Hepatocyte (in vitro differentiated cells): ENCODE results near the gene SLC13A2. TPM values are rescaled to one million over a fixed set of nuclear protein-coding genes. Genes with fewer than 3 reads are reported as not detected.

Source experiments
- DNase-seq: peaks from one replicate; pipeline ENCODE4 v3.0.0-alpha.2; 2016; ENCODE audit warnings: low spot score
- H2AFZ ChIP-seq: fragments of 200-600 bp; sonication (generic); 2 replicates; pipeline ENCODE4 v1.6.0; 2016; ENCODE audit warnings: antibody characterized with exemption, mild to moderate bottlenecking
- H3K27ac ChIP-seq: fragments of 200-600 bp; sonication (generic); 2 replicates; pipeline ENCODE4 v1.5.1; 2016; ENCODE audit warnings: mild to moderate bottlenecking
- H3K27me3 ChIP-seq: fragments of 200-600 bp; sonication (generic); 2 replicates; pipeline ENCODE4 v1.6.1; 2016
- H3K36me3 ChIP-seq: fragments of 200-600 bp; sonication (generic); replicated peaks from 2 replicates; pipeline ENCODE4 v1.5.1; 2016; ENCODE audit warnings: low read depth; ENCODE audit not compliant: insufficient read depth
- H3K4me1 ChIP-seq: fragments of 200-600 bp; sonication (generic); 2 replicates; pipeline ENCODE4 v1.5.1; 2016; ENCODE audit warnings: mild to moderate bottlenecking, moderate library complexity; ENCODE audit not compliant: insufficient read depth
- H3K4me2 ChIP-seq: fragments of 200-600 bp; sonication (generic); 2 replicates; pipeline ENCODE4 v1.6.0; 2016
- H3K4me3 ChIP-seq: fragments of 200-600 bp; sonication (generic); 2 replicates; pipeline ENCODE4 v1.5.1; 2016; ENCODE audit warnings: mild to moderate bottlenecking
- H3K79me2 ChIP-seq: fragments of 200-600 bp; sonication (generic); 2 replicates; pipeline ENCODE4 v1.6.0; 2017; ENCODE audit warnings: mild to moderate bottlenecking
- H3K9me2 ChIP-seq: fragments of 200-600 bp; sonication (generic); replicated peaks from 2 replicates; pipeline ENCODE4 v1.6.0; 2017; ENCODE audit warnings: mild to moderate bottlenecking; ENCODE audit not compliant: insufficient read depth
- H3K9me3 ChIP-seq: fragments of 200-600 bp; sonication (generic); 2 replicates; pipeline ENCODE4 v1.5.1; 2016; ENCODE audit warnings: low read depth, mild to moderate bottlenecking
- H4K20me1 ChIP-seq: fragments of 200-600 bp; sonication (generic); 2 replicates; pipeline ENCODE4 v1.6.0; 2016; ENCODE audit warnings: mild to moderate bottlenecking; ENCODE audit not compliant: insufficient read depth, poor library complexity, severe bottlenecking
- EZH2 ChIP-seq: fragments of 200-600 bp; sonication (generic); IDR thresholded peaks from 2 replicates; pipeline ENCODE4 v1.6.1; 2016; ENCODE audit warnings: antibody characterized with exemption, mild to moderate bottlenecking, borderline replicate concordance
- EZH2phosphoT487 ChIP-seq: fragments of 200-600 bp; sonication (generic); IDR thresholded peaks from one replicate; pipeline ENCODE4 v1.6.1; 2018; ENCODE audit warnings: antibody characterized with exemption, mild to moderate bottlenecking, low read depth, moderate library complexity; ENCODE audit not compliant: unreplicated experiment, severe bottlenecking
- WGBS: methylation state at CpG from one replicate; pipeline ENCODE4 v1.1.6; 2016; ENCODE audit warnings: low lambda C conversion rate; ENCODE audit errors: missing lambda C conversion rate; 5-methylcytosine and 5-hydroxymethylcytosine counted together
- polyA plus RNA-seq: library from polyadenylated mRNA; unstranded; fragments of >200 nt; fragmentation: Nextera tagmentation; extraction: Ambion mirVana; gene quantifications from 2 replicates; pipeline ENCODE4 v1.2.1, GENCODE V29; 2016
- total RNA-seq: library from RNA; depleted of rRNA; stranded (reverse); fragments of >200 nt; gene quantifications from 2 replicates; pipeline ENCODE4 v1.2.3, GENCODE V29; 2014
- TF ChIP-seq, protein P1 (sequence below): fragments of 200-600 bp; sonication (generic); IDR thresholded peaks from 2 replicates; pipeline ENCODE4 v1.5.1; 2016; ENCODE audit warnings: antibody characterized with exemption, mild to moderate bottlenecking; ENCODE audit not compliant: poor library complexity

The SLC13A2 gene
- total and polyA plus RNA-seq, 2 experiments from 2014 or later = 2.0 TPM

DNA sequence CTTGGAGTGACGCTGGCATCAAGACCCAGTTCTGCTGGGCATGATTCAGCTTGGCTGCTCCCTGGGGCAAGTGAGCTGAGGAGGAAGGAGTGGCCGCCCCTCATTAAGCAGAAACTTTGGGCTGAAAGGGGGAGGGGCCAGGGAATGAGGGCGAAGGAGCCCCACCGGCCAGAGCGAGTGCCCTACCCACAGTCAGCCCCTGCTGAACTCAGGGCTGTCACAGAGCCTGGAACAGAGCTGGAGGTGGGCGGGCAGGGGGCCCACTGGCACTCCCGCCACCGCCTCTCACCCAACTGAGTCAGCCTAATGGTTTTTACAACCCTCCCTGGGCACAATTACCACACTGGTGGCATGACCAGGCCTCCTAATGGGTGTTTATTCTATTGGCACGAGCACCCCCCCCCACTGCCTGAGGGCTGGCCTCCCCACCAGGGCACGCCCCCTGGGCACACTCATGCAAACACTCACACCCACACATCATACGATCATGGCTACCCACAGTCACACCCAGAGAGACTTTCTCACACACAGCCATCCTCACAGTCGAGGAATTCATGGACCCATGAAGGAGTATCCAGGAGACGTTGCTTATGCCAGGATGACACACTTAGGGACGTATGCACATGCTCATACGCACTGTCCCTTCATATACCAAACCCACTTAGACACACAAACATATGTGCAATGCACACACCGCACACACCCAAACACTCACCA, 59.8 kb downstream of the SLC13A2 start:
- no peaks in the 10 kb centered on the region for H3K9me2 ChIP-seq
- DNase-seq = no peak
- H2AFZ ChIP-seq = no peak overlapping the region
- no peak overlapping the region for H3K4me2 ChIP-seq
- H3K4me3 ChIP-seq = no peak overlapping the region
- TF ChIP-seq, protein P1, sequence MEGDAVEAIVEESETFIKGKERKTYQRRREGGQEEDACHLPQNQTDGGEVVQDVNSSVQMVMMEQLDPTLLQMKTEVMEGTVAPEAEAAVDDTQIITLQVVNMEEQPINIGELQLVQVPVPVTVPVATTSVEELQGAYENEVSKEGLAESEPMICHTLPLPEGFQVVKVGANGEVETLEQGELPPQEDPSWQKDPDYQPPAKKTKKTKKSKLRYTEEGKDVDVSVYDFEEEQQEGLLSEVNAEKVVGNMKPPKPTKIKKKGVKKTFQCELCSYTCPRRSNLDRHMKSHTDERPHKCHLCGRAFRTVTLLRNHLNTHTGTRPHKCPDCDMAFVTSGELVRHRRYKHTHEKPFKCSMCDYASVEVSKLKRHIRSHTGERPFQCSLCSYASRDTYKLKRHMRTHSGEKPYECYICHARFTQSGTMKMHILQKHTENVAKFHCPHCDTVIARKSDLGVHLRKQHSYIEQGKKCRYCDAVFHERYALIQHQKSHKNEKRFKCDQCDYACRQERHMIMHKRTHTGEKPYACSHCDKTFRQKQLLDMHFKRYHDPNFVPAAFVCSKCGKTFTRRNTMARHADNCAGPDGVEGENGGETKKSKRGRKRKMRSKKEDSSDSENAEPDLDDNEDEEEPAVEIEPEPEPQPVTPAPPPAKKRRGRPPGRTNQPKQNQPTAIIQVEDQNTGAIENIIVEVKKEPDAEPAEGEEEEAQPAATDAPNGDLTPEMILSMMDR = no peak
- H3K36me3 ChIP-seq = no peaks in the 10 kb centered on the region
- H3K27me3 ChIP-seq = no peaks in the 10 kb centered on the region
- no peaks in the 10 kb centered on the region for H3K79me2 ChIP-seq
- H3K27ac ChIP-seq = no peak overlapping the region
- no peaks in the 10 kb centered on the region for H4K20me1 ChIP-seq
- H3K4me1 ChIP-seq = no peaks in the 10 kb centered on the region
- WGBS = 82% methylated on average over 16 of the region's 16 CpGs
- no peaks in the 10 kb centered on the region for H3K9me3 ChIP-seq

DNA sequence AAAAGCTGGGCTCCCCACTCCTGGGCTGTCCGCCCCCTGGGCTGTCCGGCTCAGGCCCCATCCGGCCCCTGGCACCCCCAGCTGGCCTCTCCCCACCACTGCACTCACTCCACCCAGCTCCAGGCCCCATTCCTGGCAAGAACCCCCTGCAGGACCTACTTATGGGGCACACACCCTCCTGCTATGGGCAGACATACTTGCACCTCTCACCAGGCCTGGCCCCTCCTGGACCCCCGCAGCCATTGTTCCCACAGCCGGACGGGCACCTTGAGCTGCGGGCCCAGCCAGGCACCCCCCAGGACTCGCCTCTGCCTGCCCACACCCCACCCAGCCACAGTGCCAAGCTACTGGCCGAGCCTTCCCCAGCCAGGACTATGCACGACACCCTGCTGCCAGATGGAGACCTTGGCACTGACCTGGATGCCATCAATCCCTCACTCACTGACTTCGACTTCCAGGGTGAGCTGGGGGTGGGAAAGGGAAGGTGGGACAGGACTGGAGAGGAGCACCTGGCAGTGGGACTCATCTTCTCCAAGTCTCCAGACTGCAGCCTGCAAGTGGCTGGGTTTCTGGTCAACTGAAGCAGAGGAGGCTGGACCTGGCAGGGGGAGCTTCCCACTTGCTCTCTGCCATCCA, 61.4 kb downstream of the SLC13A2 start:
- no peaks in the 10 kb centered on the region for H3K79me2 ChIP-seq
- no peaks in the 10 kb centered on the region for H4K20me1 ChIP-seq
- H3K9me3 ChIP-seq = no peaks in the 10 kb centered on the region
- H3K27me3 ChIP-seq = no peaks in the 10 kb centered on the region
- no peak for DNase-seq
- H2AFZ ChIP-seq = no peak overlapping the region
- H3K36me3 ChIP-seq = no peaks in the 10 kb centered on the region
- no peak overlapping the region for H3K4me3 ChIP-seq
- TF ChIP-seq EZH2phosphoT487 (no peak), EZH2 (no peak)
- TF ChIP-seq, protein P1 = no peak
- H3K9me2 ChIP-seq = no peaks in the 10 kb centered on the region
- H3K4me1 ChIP-seq = no peaks in the 10 kb centered on the region
- no peak overlapping the region for H3K4me2 ChIP-seq
- WGBS = 88% methylated on average over 10 of the region's 11 CpGs
- no peak overlapping the region for H3K27ac ChIP-seq

DNA sequence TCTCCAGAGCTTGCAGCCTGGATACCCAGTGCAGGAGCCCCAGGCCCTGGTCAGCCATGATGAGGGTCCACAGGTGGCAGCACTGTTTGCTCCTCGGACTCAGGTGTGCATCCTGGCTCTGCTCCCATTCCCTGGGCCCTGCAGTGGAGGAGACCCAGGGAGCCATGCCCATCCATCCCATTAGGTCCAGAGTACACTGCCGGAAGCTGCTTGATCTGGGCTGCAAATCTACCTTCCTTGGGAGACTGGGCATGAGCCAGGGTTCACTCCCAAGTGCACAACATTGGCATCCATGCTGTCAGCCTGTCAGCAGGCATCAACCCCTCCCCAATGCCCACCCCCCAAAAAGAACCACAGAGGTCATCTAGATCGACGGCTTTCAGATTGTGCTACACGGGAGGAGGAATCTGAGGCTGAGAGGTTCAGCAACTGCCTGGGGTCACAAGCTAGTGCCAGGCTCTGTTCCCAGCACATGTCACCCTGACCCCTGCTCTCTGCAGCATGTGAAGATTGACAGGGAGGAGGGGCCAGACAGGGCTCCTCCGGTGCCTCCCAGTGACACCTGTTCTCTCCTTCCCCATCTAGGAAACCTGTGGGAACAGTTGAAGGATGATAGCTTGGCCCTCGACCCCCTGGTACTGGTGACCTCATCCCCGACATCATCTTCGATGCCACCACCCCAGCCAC, 63.2 kb downstream of the SLC13A2 start:
- no peaks in the 10 kb centered on the region for H3K79me2 ChIP-seq
- 79% methylated on average over 9 of the region's 9 CpGs for WGBS
- no peaks in the 10 kb centered on the region for H3K36me3 ChIP-seq
- no peaks in the 10 kb centered on the region for H3K4me1 ChIP-seq
- no peaks in the 10 kb centered on the region for H4K20me1 ChIP-seq
- no peak for DNase-seq
- no peaks in the 10 kb centered on the region for H3K9me3 ChIP-seq
- H3K4me2 ChIP-seq = no peak overlapping the region
- H3K4me3 ChIP-seq = no peak overlapping the region
- no peaks in the 10 kb centered on the region for H3K9me2 ChIP-seq
- no peak for TF ChIP-seq EZH2phosphoT487
- no peak overlapping the region for H2AFZ ChIP-seq
- H3K27ac ChIP-seq = no peak overlapping the region
- H3K27me3 ChIP-seq = no peaks in the 10 kb centered on the region

DNA sequence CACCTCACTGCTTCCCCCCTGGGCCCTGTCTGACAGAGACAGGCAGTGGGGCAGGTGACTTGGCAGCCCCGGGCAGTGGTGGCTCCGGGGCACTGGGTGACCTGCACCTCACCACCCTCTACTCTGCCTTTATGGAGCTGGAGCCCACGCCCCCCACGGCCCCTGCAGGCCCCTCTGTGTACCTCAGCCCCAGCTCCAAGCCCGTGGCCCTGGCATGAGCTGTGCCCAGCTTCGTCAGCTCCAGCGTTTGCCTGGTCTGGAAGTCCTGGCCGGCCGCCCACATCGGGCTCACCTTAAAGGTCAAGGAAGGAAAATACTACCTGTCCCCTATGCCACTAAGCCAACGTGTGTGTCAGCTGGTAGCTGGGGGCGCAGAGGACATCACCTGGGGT, 63.8 kb downstream of the SLC13A2 start:
- Histone ChIP-seq H3K4me2 (no peak overlapping the region), H4K20me1 (no peaks in the 10 kb centered on the region), H3K4me1 (no peaks in the 10 kb centered on the region), H3K9me3 (no peaks in the 10 kb centered on the region), H3K27me3 (no peaks in the 10 kb centered on the region), H3K36me3 (no peaks in the 10 kb centered on the region), H3K27ac (no peak overlapping the region), H2AFZ (no peak overlapping the region), H3K4me3 (no peak overlapping the region), H3K79me2 (no peaks in the 10 kb centered on the region), H3K9me2 (no peaks in the 10 kb centered on the region)
- no peak for DNase-seq
- no peak for TF ChIP-seq EZH2phosphoT487
- no peak for TF ChIP-seq EZH2
- TF ChIP-seq, protein P1 = no peak
- 92% methylated on average over 11 of the region's 12 CpGs for WGBS
